Eye (tissue), 1 donor: ENCODE results near the gene CDV3.

Source experiments
- DNase-seq: peaks from one replicate; pipeline ENCODE4 v3.0.0-alpha.2; 2015

CDV3 gene

DNA sequence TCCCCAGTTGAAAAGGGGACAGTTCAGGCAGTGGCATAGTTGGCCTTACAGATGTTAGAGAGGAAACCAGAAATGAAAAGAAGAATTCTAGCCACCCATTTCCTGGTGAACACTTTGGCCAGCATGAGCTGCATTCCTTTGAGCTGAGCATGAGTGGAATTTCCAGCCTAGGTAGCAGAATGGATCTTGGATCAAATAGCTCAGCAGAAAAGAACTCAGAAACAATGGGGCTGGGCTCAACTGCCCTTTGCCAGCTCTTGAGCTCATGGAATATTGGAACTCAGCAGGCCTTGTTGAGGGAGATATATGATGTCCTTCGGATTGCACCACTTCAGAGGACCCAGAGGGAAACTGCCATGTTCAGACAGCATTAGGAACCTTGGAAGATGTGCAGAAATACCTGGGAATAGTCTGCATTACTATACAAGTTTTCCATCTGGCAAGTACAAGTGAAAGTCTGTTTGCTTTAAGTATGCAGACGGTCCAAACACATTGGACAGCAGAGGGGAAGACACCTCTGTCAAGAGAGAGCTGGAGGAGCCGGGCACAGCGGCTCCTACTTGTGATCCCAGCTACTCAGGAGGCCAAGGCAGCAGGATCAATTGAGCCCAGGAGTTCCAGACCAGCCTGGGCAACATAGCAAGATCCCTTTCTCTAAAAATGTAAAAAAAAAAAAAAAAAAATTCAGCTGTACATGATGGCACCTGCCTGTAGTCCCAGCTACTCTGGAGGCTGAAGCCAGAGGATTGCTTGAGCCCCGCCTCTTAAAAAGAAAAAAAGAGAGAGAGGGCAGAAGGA, 3.1 kb upstream of the CDV3 start:
- DNase-seq = no peak

DNA sequence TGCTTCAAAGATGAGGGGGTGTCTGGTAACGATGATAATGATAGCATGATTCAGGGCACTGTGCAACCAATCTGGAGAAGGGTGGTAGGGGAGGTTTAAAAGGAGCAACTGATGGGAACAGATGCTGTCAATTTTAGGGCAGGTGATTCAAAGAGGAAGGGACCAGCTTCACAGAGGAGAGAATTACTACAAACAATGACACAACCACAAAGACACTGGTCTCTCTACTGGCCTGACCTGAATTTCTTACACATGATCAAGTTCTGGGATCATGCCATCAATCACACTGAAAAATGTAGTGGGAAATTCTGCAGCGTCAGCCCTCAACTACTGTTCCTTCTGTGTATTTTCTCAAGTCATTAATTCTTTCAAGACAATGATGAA, 2.6 kb upstream of the CDV3 start:
- no peak for DNase-seq

DNA sequence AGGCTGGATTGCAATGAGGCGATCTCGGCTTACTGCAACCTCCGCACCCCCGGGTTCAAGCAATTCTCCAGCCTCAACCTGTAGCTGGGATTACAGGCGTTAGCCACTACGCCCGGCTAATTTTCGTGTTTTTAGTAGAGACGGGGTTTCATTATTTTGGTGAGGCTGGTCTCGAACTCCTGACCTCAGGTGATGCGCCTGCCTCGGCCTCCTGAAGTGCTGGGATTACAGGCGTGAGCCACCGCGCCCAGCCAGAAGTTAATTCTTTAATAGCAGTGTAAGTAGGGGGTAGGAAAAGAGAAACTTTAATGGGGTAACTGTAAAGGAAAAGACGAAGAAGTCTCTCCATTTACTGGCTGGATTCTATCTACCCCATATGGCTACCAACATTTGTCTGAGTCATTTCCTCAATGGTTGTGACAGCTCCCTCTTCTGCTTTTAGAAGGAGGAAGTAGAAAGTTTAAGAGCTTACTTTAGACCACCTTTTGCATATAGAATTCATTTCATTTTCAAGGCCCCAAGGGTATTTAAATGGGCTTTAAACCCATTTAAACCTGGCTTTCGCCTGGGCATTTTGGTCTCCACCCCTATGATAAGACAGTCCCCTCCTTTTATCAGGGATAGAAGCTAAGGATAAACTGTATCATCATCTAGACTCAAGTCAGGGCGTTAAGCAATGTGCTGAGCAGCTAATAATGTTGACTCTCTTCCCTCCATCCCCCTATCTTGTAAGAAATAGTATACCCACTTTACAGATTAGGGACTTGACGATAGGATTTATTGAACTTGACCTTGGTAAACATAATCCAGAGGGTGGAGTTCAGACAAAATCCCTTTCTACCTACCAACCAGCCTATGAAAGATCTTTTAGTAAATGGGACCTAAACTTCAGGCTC, 1.1 kb upstream of the CDV3 start:
- no peak for DNase-seq

DNA sequence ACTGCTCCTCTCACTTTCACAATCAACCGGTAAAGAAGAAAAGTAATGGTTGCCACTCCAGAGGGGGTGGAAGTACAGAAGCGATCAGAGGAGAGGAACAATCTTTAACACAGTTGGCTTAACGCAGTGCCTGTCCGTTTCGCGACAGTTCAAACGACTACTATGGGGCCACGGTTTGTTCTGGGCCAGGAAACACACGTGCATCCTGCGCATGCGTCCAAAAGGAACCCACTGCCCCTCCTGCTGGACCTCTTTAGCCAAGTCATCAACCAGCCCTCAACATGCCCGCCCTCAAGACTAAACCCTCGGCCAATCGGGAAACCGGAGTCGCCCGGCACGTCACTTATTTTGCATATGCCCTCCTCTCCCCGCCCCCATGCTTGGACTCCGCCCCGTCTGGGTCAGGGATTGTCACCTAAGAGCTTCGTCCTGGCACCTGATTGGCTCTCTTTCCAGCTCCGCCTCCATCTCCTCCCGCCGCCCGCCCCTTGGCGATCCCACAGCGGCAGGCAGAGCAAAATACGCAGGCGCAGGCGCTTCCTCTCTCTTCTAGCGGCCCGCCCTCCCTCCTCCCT, 345 bp upstream of the CDV3 start:
- DNase-seq = peak; percentile 100

DNA sequence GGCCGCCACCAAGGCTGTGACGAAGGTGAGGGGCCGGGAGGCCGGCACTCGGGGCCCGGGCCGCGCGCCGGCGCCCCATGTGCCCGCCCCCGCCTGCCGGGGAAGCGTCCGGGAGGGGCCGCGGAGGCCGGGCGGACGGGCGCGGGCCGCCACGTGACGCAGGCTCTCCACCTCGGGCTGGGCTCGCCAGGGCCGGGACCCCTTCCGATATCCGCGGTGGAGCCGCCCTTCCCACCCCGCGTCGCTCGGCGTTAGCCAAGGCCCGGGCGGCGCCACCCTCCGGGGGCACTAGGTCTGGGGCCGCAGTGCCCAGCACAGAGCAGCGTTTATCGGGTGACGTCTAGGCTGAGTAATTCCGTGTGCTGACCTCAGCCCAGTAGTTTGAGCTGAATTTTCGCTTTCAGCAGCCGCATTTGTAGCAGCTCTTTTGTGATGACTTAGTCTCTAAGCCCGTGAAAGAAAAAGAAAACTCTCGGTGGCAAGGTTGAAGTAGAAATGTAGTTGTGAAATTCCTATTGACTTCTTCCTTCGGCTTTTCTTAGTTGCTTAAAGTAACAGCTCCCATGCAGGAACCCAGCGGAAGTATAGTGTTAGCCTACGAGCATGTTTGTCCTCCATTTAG, 885 bp downstream of the CDV3 start:
- peak; percentile 81 for DNase-seq

DNA sequence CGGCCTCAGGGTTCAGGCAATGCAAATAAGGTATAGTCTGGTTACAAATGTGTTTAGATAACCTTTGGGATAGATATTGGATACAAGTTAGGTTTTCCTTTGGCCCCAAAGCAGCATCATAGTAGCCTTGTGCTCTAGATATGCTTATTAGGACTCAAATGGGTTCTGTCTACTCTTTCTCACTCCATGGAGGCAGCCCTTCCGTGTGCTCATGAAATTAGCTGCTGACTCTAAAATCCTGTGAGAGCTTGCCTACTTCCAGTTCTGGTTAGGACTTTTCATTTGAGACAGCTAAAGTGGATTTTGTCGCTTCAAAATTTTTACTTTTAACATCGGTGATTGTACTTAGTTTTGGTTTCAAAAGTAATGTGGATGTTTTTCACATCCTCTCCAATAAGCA, 1.6 kb downstream of the CDV3 start:
- no peak for DNase-seq

DNA sequence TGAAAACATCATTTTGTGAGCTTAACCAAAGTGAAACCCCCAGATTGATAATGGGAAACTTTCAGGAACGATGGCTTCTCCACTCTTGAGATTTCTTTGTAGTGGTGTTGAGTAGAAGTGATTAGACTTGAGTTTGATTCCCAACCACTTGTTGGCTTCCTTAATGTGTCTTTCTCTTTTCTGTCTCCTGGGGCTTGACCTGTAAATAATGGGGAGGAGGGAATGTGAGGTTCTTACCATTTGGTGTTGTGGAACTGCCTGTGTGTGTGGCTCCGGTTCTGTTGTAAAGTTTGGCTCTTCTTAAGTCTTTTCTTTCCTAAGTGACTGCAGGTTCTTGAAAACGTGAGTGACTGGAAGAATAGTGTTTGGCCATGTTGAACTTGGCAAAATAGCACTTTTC, 2.7 kb downstream of the CDV3 start:
- no peak for DNase-seq

DNA sequence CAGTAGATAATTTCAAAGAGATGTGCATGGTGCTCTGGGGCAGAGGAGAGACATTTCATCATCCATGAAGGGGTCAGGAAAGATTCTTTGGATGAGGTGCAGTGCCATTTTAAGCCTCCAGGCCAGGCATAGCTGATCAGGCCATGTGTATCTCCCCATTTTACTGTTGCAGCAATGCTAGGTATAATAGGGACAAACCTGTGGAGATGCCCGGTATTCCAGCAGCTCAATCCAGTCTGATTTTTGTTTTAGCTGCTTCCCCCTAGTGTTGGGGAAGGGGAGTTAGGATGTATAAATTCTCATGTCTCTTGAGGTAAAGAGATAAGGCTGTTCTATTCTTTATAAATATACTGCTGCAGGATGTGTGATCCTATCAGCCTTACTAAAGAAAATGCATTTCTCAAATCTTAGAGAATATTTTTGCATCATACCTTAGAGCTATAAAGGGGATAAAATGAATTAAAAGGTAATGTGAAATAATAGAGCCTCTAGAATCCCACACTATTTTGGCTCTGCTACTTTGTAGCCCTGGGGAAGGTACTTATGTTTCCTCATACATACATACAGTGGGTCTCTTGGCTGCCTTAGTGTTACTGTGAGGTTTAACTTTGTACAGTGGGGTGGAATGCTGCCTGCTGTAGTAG, 5.2 kb downstream of the CDV3 start:
- DNase-seq = peak; percentile 61

DNA sequence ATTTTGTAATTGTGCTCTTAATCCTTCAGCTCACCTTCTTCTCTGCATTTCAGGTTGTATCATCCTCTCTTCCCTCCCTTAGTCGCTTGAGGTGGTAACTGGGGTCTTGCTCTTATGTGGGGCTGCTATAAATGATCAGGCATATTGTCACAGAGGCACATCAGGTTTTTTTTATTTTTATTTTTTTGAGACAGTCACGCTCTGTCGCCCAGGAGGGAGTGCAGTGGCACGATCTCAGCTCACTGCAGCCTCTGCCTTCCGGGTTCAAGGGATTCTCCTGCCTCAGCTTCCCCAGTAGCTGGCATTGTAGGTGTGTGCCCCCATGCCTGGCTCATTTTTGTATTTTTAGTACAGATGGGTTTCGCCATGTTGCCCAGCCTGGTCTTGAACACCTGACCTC, 9.9 kb downstream of the CDV3 start:
- DNase-seq = no peak

DNA sequence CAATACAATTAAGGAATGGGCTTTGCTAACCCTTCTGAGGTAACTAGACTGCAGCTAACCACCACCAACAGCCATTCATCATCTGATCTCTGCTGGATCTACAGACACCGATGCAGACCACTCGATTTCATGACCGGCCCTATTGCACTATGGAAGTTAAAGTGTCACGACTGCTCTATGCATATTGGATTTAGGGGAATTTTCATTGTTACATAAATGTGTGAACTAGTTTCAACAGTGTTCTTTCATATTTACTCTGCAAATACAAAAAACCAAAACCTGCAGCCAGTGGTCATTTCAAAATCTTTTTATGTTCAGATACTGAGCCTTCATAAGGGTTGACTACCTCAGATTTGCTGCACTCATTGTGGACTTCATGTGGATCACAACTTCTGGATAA, 14.5 kb downstream of the CDV3 start:
- DNase-seq = no peak

DNA sequence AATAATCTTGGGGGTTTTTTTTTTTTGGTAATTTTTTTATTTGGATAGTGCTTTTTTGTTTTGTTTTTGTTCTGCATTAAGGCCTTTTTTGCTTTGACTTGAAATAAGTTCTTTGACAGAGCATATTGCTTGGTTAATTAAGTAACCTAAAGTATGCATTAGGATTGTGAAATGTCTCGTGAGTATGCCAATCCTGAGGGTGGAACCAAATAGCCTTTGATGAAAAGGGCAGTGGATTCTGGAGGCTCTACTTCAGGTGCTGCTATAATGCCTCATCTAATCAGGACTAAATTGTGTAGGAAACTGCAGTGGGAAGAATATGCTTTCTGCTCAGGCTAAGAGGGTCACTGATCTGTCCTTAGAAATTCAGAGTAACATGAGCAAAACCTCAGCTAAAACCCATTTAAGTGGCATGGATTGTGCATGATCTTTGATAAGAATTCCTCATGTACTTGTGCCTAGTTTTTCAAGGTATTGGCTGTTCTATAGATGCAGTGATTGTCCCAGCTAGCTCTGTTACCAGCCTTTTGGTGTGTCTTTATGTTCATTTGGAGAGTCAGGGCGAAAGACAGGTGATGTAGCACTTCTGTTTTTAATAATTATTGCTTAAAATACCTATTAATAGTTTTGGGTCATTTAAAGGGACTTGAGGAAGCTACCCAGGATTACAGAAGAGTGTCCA, 15.4 kb downstream of the CDV3 start:
- no peak for DNase-seq

DNA sequence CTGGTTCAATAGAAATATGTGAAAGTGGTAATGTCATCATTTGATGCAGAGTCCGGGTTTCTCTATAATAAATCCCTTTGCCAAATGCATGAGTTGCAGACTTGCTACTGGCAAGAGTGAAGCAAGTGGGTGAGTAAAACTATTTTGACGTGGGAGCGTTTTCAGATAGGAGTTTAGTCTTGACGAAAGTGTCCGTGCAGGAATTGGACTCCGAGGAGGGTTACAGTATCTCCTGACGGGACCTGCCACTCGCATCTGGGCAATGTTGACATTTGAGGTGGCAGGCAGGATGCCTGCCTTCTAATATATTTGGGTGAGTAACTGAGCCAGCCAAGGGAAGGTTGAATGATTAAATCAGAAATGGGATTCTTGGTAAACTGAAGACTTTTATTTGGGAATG, 16.0 kb downstream of the CDV3 start:
- no peak for DNase-seq

DNA sequence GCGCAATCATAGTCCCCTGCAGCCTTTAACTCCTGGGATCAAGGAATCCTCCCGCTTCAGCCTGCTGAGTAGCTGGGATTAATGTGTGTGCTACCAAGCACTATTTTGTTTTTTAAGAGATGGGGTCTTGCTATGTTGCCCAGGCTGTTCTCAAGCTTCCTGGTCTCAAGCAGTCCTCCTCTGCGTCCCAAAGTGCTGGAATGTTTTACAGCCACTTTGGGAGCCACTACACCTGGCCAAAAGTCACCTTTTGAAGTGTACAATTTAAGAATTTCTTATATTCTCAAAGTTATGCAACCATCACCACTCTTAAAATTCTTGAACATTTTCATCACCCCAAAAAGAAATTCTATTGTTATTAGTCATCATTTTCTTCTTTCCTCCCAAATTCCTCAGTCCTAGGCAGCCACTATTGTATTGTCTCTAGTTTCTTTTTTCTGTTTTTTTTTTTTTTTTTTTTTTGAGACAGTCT, 17.8 kb downstream of the CDV3 start:
- no peak for DNase-seq

DNA sequence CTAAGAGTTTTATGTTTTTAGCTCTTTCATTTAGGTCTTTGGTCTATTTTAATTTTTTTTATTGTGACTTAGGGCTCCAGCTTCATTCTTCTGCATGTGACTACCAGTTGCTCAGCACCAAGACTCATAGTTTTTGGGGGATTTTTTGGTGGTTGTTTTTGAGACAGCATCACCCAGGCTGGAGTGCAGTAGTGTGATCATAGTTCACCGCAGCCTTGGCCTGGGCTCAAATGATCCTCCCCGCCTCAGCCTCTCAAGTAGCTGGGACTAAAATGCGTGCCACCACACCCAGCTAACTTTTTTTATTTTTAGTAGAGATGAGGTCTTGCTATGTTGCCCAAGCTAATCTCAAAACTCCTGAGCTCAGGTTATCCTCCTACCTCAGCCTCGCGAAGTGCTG, 19.4 kb downstream of the CDV3 start:
- DNase-seq = no peak

DNA sequence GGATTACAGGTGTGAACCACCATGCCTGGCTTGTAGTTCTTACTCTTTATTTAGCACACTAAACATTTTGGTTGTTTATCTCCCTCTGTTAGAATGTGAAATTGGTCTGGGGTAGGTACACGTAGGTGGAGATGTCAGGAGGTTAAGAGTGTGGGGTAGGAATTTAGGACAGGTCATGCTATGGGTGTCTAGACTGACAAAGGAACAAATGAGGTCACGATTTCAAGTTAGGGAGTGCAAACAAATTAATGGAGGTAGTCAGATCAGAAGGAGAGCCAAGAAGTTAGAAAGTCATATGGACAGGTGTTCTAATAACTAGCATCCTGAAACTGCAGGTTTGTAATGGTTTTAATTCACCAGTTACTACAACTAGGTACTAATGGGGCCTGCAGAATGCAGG, 19.8 kb downstream of the CDV3 start:
- DNase-seq = no peak

DNA sequence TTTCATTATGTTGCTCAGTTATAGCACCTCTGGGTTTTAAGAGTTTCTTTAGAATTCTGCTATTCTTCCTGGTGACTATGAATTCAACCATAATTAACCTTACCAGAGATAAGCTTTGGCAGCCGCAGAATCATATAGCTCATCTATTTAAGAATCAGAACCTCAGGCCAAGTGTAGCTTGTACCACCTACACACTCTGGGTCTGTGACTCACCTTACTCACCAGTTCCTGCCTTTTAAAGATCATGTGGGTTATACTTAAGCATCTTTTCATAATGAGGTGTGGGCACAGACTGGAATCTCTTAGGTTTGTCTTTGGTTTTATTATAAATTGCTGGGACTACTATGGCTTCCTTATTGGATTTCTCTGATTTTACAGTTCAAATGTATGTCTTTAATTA, 21.9 kb downstream of the CDV3 start:
- DNase-seq = no peak

DNA sequence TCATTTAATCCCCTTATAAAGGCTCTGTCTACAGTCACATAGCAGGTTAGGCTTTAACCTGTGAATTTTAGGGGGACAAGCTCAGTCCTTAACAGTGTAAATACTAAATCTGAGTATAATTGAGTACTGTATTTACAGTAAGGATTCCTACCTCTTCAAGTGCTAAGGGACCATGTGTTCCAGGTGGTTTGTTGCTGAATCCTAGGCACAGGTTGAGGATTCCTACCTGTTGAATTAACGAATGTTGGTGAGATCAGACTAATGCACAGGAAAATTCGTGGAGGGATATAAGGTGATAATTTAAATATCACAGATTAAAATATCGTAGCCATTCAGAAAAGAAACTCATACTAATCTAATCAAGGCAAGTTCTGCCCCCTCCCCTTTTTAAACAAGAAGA, 24.9 kb downstream of the CDV3 start:
- no peak for DNase-seq

DNA sequence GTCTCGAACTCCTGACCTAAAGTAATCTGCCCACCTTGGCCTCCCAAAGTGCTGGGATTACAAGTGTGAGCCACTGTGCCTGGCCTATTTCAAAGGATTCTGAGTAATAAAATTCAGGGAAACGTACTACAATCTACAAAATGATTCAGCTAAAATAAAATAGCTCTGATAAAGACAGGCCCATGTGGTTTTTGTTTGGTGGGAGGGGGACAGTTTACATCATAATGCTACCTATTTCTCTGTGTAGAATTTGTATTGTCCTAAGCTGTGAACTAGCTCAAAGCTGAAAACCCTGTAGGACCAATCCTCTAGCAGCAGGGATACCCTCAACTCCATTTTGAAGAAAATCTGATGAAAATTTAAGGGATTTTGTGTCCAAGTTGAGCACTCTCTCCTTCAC, 25.8 kb downstream of the CDV3 start:
- DNase-seq = no peak

DNA sequence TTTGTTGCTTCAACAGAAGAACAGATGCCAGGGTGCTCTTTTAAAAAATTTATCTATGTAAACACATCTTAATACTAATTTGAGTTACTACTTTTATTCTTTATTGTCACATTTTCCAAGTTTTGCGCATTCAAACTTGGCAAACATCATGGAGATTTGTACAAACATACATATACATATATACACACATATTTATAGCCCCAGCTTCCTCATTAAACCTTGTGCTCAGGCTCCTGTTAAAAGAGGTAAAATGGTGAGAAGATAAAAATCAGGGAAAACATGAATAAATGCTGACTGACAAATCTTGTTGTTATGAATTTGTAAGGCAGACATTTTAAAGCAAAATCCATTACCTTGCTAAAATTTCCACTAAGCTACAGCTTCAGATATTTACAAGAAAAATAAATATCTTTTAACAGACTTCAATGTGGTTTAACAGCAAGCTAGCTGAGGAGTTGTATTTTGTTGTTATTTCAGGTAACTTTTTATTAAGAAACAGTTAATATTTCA, 27.1 kb downstream of the CDV3 start:
- DNase-seq = no peak

DNA sequence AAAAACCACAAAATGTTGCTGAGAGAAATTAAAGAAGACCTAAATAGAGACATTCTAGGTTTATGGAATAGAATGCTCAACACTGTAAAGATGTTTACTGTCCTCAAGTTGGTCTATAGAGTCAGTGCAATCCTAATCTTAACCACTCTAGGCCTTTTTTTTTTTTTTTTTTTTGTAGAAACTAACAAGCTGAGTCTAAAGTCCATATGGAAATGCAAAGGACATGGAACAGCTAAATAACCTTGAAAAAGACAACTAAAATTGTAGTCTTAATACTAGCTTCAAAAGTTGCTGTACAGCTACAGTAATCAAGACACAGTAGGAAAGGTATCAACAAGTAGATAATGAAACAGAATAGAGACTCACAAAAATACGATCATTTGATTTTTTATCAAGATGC, 32.9 kb downstream of the CDV3 start:
- no peak for DNase-seq

DNA sequence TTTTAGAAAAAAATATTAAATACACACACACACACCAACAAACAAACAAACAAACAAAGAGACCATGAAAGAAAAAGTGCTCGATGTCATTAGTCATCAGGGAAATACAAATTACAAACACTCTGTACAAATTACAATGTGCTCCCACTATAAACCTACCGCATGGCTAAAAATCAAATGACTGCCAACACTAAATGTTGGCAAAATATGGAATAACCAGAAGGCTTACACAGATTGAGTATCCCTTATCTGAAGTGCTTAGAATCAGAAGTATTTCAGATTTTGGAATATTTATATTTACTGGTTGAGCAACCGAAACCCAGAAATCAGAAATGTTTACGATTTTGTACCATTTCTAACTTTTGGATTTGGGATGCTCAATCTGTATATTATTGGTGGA, 33.4 kb downstream of the CDV3 start:
- DNase-seq = no peak

DNA sequence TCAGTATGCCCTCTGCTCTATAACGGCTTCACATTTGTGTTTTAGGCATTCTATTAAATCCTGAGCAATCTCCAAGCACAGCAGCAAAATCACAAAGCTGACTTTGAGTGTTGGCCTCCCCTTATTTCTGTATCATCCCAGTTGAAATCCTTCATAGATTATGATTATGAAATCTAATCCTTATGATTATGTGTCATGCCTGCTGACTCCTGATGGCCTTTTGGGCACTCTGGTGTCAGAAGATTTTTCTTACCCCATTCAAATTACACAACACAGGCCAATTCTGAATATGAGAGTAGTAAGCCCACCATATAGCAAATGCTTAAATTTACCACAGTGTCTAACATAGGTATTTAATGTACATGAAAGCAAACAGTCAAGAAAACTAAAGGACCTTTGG, 34.3 kb downstream of the CDV3 start:
- no peak for DNase-seq
